Suprapubic skin (tissue), 4 donors: Measurements from ENCODE around the gene NDUFS7.

Source experiments
- EP300 ChIP-seq: sonication (generic); formaldehyde crosslinking; IDR thresholded peaks from one replicate; pipeline ENCODE4 v1.6.1; 2017; ENCODE audit warnings: antibody characterized with exemption
- POLR2A ChIP-seq, 2 donors: fragments of 450-650 bp; IDR thresholded peaks; one replicate each; pipeline ENCODE4 v1.6.1; 2017; ENCODE audit warnings: antibody characterized with exemption in 2 of 2, mild to moderate bottlenecking in 2 of 2, moderate library complexity in 2 of 2
- POLR2AphosphoS5 ChIP-seq, 3 donors: sonication (generic); formaldehyde crosslinking; IDR thresholded peaks; one replicate each; pipeline ENCODE4 v1.6.1; 2017; ENCODE audit warnings: antibody characterized with exemption in 3 of 3
- TF ChIP-seq, protein P1 (sequence below), 2 donors: fragments of 200-600 bp in 1 of 2; fragments of 450-650 bp in 1 of 2; sonication (generic) in 1 of 2; IDR thresholded peaks; one replicate each; pipeline ENCODE4 v1.5.1; 2016 to 2019; ENCODE audit warnings: antibody characterized with exemption in 2 of 2, mild to moderate bottlenecking in 1 of 2, moderate library complexity in 1 of 2

GRCh38 chr19:1418496-1418775, 34.7 kb downstream of the NDUFS7 start:
- TF ChIP-seq, protein P1, sequence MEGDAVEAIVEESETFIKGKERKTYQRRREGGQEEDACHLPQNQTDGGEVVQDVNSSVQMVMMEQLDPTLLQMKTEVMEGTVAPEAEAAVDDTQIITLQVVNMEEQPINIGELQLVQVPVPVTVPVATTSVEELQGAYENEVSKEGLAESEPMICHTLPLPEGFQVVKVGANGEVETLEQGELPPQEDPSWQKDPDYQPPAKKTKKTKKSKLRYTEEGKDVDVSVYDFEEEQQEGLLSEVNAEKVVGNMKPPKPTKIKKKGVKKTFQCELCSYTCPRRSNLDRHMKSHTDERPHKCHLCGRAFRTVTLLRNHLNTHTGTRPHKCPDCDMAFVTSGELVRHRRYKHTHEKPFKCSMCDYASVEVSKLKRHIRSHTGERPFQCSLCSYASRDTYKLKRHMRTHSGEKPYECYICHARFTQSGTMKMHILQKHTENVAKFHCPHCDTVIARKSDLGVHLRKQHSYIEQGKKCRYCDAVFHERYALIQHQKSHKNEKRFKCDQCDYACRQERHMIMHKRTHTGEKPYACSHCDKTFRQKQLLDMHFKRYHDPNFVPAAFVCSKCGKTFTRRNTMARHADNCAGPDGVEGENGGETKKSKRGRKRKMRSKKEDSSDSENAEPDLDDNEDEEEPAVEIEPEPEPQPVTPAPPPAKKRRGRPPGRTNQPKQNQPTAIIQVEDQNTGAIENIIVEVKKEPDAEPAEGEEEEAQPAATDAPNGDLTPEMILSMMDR (IDR thresholded peaks at IDR 0.05): no peak
- no peak for TF ChIP-seq POLR2AphosphoS5 (IDR thresholded peaks at IDR 0.05)
- no peak for TF ChIP-seq POLR2A (IDR thresholded peaks at IDR 0.05)
- no peak for TF ChIP-seq EP300
